K562 (cell line): ENCODE data around the gene CDH1. TPM values are rescaled to one million over a fixed set of nuclear protein-coding genes. Genes with fewer than 3 reads are reported as not detected.

Experiments used
- ATF1 ChIP-seq, 2 experiments: fragments of 450-650 bp in 1 of 2; IDR thresholded peaks; 2 replicates each; pipeline ENCODE4 v1.6.1; 2016; ENCODE audit warnings: missing compliant biosample characterization in 1 of 2, missing genetic modification characterization in 1 of 2
- ATF7 ChIP-seq: fragments of 450-650 bp; IDR thresholded peaks from 2 replicates; pipeline ENCODE4 v1.7.1; 2014; ENCODE audit warnings: mild to moderate bottlenecking, moderate library complexity
- CCNT2 ChIP-seq: IDR thresholded peaks from 2 replicates; pipeline ENCODE4 v1.6.1; 2011; ENCODE audit warnings: borderline replicate concordance, low read depth, mild to moderate bottlenecking, moderate library complexity, mixed read lengths, low read length; ENCODE audit not compliant: insufficient read length; ENCODE audit errors: extremely low read depth
- CHD2 ChIP-seq: IDR thresholded peaks from 2 replicates; pipeline ENCODE4 v1.6.1; 2011; ENCODE audit warnings: low read depth, low read length
- CREM ChIP-seq: IDR thresholded peaks from 2 replicates; pipeline ENCODE4 v1.6.1; 2014; ENCODE audit warnings: antibody characterized with exemption, low read depth
- ELF2 ChIP-seq: fragments of 250-450 bp; sonication (Bioruptor Pico); IDR thresholded peaks from 2 replicates; pipeline ENCODE4 v1.5.0; 2021; ENCODE audit warnings: mild to moderate bottlenecking
- ETS1 ChIP-seq: conservative IDR thresholded peaks from 2 replicates; pipeline ENCODE4 v1.6.1; 2011; ENCODE audit warnings: low read depth, mild to moderate bottlenecking, low read length; ENCODE audit not compliant: control insufficient read depth
- GTF2E2 ChIP-seq: fragments of 200-800 bp; sonication (Bioruptor generic); IDR thresholded peaks from 2 replicates; pipeline ENCODE4 v1.6.1; 2016; ENCODE audit warnings: missing genetic modification characterization, missing compliant biosample characterization
- HEY1 ChIP-seq: fragments of 250-450 bp; sonication (Bioruptor Pico); IDR thresholded peaks from 2 replicates; pipeline ENCODE4 v1.5.0; 2020; ENCODE audit warnings: mild to moderate bottlenecking, moderate library complexity, borderline replicate concordance
- HNRNPLL ChIP-seq: fragments of 200-400 bp; formaldehyde crosslinking; IDR thresholded peaks from 2 replicates; pipeline ENCODE4 v1.6.1; 2017; ENCODE audit warnings: low read length, low read depth, mild to moderate bottlenecking; ENCODE audit not compliant: poor library complexity, severe bottlenecking
- ID3 ChIP-seq, 2 experiments: fragments of 250-450 bp in 1 of 2; fragments of 450-650 bp in 1 of 2; sonication (Bioruptor Pico) in 1 of 2; IDR thresholded peaks; 2 replicates each; pipeline versions ENCODE4 v1.6.1 to v1.8.0; 2016 to 2021; ENCODE audit warnings: mild to moderate bottlenecking in 2 of 2, moderate library complexity in 2 of 2, missing compliant biosample characterization in 1 of 2, missing genetic modification characterization in 1 of 2
- L3MBTL2 ChIP-seq: fragments of 450-650 bp; IDR thresholded peaks from 2 replicates; pipeline ENCODE4 v1.6.1; 2016; ENCODE audit warnings: mild to moderate bottlenecking, moderate library complexity
- MCM2 ChIP-seq: fragments of 450-650 bp; IDR thresholded peaks from 2 replicates; pipeline ENCODE4 v1.6.1; 2017; ENCODE audit warnings: low read depth, mild to moderate bottlenecking
- MNT ChIP-seq, 2 experiments: fragments of 450-650 bp; conservative IDR thresholded peaks; 2 replicates each; pipeline ENCODE4 v1.6.1; 2017; ENCODE audit warnings: mild to moderate bottlenecking in 2 of 2, moderate library complexity in 2 of 2
- NFRKB ChIP-seq: fragments of 450-650 bp; IDR thresholded peaks from 2 replicates; pipeline ENCODE4 v1.6.1; 2016; ENCODE audit warnings: low read depth
- PHF8 ChIP-seq: fragments of 200-600 bp; sonication (generic); IDR thresholded peaks from 2 replicates; pipeline ENCODE4 v1.6.1; 2012; ENCODE audit warnings: mixed run types, mild to moderate bottlenecking, inconsistent platforms, low read length, moderate library complexity, borderline replicate concordance
- PPARD ChIP-seq: fragments of 250-450 bp; sonication (Bioruptor Pico); IDR thresholded peaks from 2 replicates; pipeline ENCODE4 v1.8.0; 2022; ENCODE audit warnings: inconsistent platforms, mild to moderate bottlenecking, moderate library complexity
- THAP12 ChIP-seq: fragments of 250-450 bp; sonication (Bioruptor Pico); IDR thresholded peaks from 2 replicates; pipeline ENCODE4 v1.9.0; 2021; ENCODE audit warnings: mild to moderate bottlenecking, inconsistent platforms
- YY1 ChIP-seq, 3 experiments: IDR thresholded peaks; 2 replicates each; pipeline ENCODE4 v1.6.1; 2011; ENCODE audit warnings: low read length in 2 of 3, mild to moderate bottlenecking in 2 of 3, moderate library complexity in 2 of 3, borderline replicate concordance in 1 of 3, control low read depth in 1 of 3, low read depth in 1 of 3; ENCODE audit not compliant: insufficient read depth in 3 of 3, insufficient replicate concordance in 2 of 3, control insufficient read depth in 1 of 3, insufficient read length in 1 of 3; ENCODE audit errors: extremely low read depth in 1 of 3
- ZBTB7A ChIP-seq: IDR thresholded peaks from 2 replicates; pipeline ENCODE4 v1.6.1; 2011; ENCODE audit warnings: low read depth, mild to moderate bottlenecking, low read length, moderate library complexity, borderline replicate concordance; ENCODE audit not compliant: control insufficient read depth
- polyA plus RNA-seq, 8 experiments: library from polyadenylated mRNA; depleted of rRNA in 4 of 8; stranded (reverse) in 5 of 8; unstranded in 3 of 8; fragments of >200 nt; fragmentation: Nextera tagmentation in 2 of 8; fragmentation: Illumina TruSeq in 1 of 8; extraction: Ambion mirVana in 2 of 8; extraction: Trizol in 1 of 8; gene quantifications; 2 replicates each; pipeline versions ENCODE4 v1.2.1 to v1.2.3, GENCODE V29; 2011 to 2014; ENCODE audit warnings: inconsistent platforms in 1 of 8, missing spikeins in 1 of 8
- total RNA-seq, 7 experiments: library from RNA; depleted of rRNA in 6 of 7; stranded (reverse); fragments of >200 nt in 6 of 7; fragmentation: Illumina TruSeq in 2 of 7; extraction: Trizol in 2 of 7; gene quantifications; 2 replicates each; pipeline versions ENCODE4 v1.2.1 to v1.2.3, GENCODE V29; 2011 to 2021; ENCODE audit warnings: low replicate concordance in 1 of 7

The CDH1 gene
- total and polyA plus RNA-seq, 9 of the 15 experiments (the other 6 are each of a cell fraction or from before 2014, with no cell fraction given) = 0.01 to 0.69 TPM; not detected in 7

GRCh38 chr16:68843482-68844210, 106.6 kb downstream of the CDH1 start, which contains the start of gene TANGO6 (continued):
- TF ChIP-seq MNT (conservative IDR thresholded peaks at IDR 0.05) = peak; percentile 67 to 86
- TF ChIP-seq ATF1 (CRISPR knock-in tag; IDR thresholded peaks at IDR 0.05) = no peak
- peak; percentile 73 for TF ChIP-seq ATF1 (tag; IDR thresholded peaks at IDR 0.05)
- TF ChIP-seq CREM = peak; percentile 68
- no peak for TF ChIP-seq MCM2
- peak; percentile 53 for TF ChIP-seq HNRNPLL
- peak; percentile 98 to 100 (median 100) for TF ChIP-seq YY1 (IDR thresholded peaks at IDR 0.05; ENCODE audit: borderline replicate concordance in 1 of 3, control insufficient read depth in 1 of 3, extremely low read depth in 1 of 3, insufficient read depth in 3 of 3, insufficient read length in 1 of 3, insufficient replicate concordance in 2 of 3, low read depth in 1 of 3, low read length in 2 of 3)
- TF ChIP-seq PHF8 = peak; percentile 91
- TF ChIP-seq THAP12 = peak; percentile 91
- TF ChIP-seq HEY1 (CRISPR knock-in tag) = no peak
- TF ChIP-seq ID3 (CRISPR knock-in tag; IDR thresholded peaks at IDR 0.05) = no peak
- 0 out of 2 replicates have a peak, but pooled peaks have one; percentile 58 for TF ChIP-seq ID3 (tag; IDR thresholded peaks at IDR 0.05)
- peak; percentile 55 for TF ChIP-seq L3MBTL2
- TF ChIP-seq CHD2 = 0 out of 2 replicates have a peak, but pooled peaks have one; percentile 11
- TF ChIP-seq PPARD (CRISPR knock-in tag) = no peak
- TF ChIP-seq ZBTB7A = peak; percentile 91; the same call in 1 of the 2 replicates
- peak; percentile 51 for TF ChIP-seq ATF7
- peak; percentile 44 for TF ChIP-seq CCNT2
- peak; percentile 92 for TF ChIP-seq ELF2 (CRISPR knock-in tag)
- peak; percentile 93 for TF ChIP-seq GTF2E2 (tag)
- peak; percentile 74; the same call in 1 of the 2 replicates for TF ChIP-seq ETS1
- peak; percentile 71; the same call in 1 of the 2 replicates for TF ChIP-seq NFRKB
